Hematopoietic multipotent progenitor cell treated with erythropoietin and hydrocortisone succinate and interleukin-3 and kit ligand, for 15 days (in vitro differentiated cells): Measurements from ENCODE around the gene SFR1.

Experiments used
- DNase-seq: peaks from one replicate; pipeline ENCODE4 v3.0.0-alpha.2; 2015; ENCODE audit warnings: low spot score

SFR1 gene

GRCh38 chr10:104121485-104122224, at the start of gene SFR1:
Gene SFR1, plus strand, starts transcription at chr10:104122171. Its CDS starts 13 bp downstream, at chr10:104122184.
- peak; percentile 98 for DNase-seq

- DNase-seq, result no peak
Measured at GRCh38 chr10:104072786-104073185, 49.2 kb upstream of the SFR1 start.

GRCh38 chr10:104074505-104074904, 47.5 kb upstream of the SFR1 start:
- DNase-seq, result no peak

- no peak for DNase-seq
Measured at GRCh38 chr10:104076743-104077160, 45.2 kb upstream of the SFR1 start.

- no peak for DNase-seq
Measured at GRCh38 chr10:104077247-104077646, 44.7 kb upstream of the SFR1 start.

- no peak for DNase-seq
Measured at GRCh38 chr10:104077663-104078151, 44.3 kb upstream of the SFR1 start.

- peak; percentile 17 for DNase-seq
Measured at GRCh38 chr10:104080762-104081161, 41.2 kb upstream of the SFR1 start.

- DNase-seq, result no peak
Measured at GRCh38 chr10:104081998-104082397, 40.0 kb upstream of the SFR1 start.

- no peak for DNase-seq
Measured at GRCh38 chr10:104084482-104085142, 37.4 kb upstream of the SFR1 start.

- DNase-seq, result no peak
Measured at GRCh38 chr10:104085801-104086400, 36.1 kb upstream of the SFR1 start, which contains the start of gene COL17A1. Gene COL17A1, minus strand, starts transcription at chr10:104085880. Its CDS starts 5,207 bp downstream, at chr10:104080673.

- DNase-seq, result no peak
Measured at GRCh38 chr10:104088239-104088638, 33.7 kb upstream of the SFR1 start.

GRCh38 chr10:104089621-104090020, 32.4 kb upstream of the SFR1 start:
- no peak for DNase-seq

GRCh38 chr10:104090611-104091010, 31.4 kb upstream of the SFR1 start:
- DNase-seq, result no peak

GRCh38 chr10:104092749-104093148, 29.2 kb upstream of the SFR1 start:
- DNase-seq, result no peak

GRCh38 chr10:104096692-104097091, 25.3 kb upstream of the SFR1 start:
- no peak for DNase-seq

GRCh38 chr10:104098358-104098925, 23.5 kb upstream of the SFR1 start:
- no peak for DNase-seq

GRCh38 chr10:104099269-104099668, 22.7 kb upstream of the SFR1 start:
- DNase-seq, result no peak

GRCh38 chr10:104099941-104100340, 22.0 kb upstream of the SFR1 start:
- DNase-seq, result no peak

- no peak for DNase-seq
Measured at GRCh38 chr10:104100795-104101194, 21.2 kb upstream of the SFR1 start.

- no peak for DNase-seq
Measured at GRCh38 chr10:104101902-104102301, 20.1 kb upstream of the SFR1 start.

GRCh38 chr10:104103956-104104355, 18.0 kb upstream of the SFR1 start:
- DNase-seq, result no peak

GRCh38 chr10:104104418-104104817, 17.6 kb upstream of the SFR1 start:
- DNase-seq, result no peak

- DNase-seq, result no peak
Measured at GRCh38 chr10:104104926-104105325, 17.0 kb upstream of the SFR1 start.
